Skeletal muscle cell (primary cell): ENCODE data around the gene FOXRED2.
"Not testable (repeated sequence)": the region's sequence is repeated elsewhere in the genome, so short reads cannot be mapped to it uniquely, and the experiment has no call there.

ENCODE experiments used
- DNase-seq: peaks from one replicate; pipeline ENCODE4 v3.0.0-alpha.2; 2010; ENCODE audit warnings: low read depth
- H3K4me3 ChIP-seq: 2 replicates; pipeline ENCODE4 v1.5.1; 2011; ENCODE audit warnings: low read depth, mild to moderate bottlenecking, control low read depth, low read length, moderate library complexity

The FOXRED2 gene

DNA sequence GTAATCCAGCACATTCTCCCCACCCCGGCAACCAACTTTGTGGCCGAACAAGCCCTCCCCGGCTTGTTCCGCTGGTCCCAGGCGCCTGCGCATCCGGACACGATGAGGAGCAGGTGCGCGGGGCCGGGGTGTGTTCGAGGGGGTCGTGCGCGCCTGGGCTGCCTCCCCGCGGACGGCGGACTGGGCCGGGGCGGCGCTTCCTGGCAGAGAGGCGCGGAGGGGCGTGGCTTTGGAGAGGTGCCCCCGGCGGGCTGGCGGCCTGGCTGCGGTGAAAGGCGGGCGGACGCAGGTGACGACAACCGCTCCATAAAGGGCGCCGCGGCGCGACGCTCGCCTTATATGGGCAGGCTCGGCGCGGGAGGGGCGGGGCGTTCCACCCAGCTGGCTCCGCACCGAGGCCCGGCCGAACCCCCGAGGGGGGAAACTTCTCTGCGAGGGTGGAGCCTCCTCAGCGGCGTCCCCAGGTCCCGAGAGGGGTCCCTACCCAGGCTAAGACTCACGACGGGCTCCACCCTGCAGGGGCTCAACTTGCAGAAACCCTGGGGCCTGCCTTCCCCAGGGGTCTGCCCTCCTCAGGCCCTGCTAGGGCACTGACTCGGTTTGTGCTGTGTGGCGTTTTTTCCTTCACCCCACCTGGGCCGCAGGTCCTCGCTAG is 51.8 kb downstream of the FOXRED2 start:
- peak overlapping the region; percentile 39 for H3K4me3 ChIP-seq
- peak; percentile 36 for DNase-seq

DNA sequence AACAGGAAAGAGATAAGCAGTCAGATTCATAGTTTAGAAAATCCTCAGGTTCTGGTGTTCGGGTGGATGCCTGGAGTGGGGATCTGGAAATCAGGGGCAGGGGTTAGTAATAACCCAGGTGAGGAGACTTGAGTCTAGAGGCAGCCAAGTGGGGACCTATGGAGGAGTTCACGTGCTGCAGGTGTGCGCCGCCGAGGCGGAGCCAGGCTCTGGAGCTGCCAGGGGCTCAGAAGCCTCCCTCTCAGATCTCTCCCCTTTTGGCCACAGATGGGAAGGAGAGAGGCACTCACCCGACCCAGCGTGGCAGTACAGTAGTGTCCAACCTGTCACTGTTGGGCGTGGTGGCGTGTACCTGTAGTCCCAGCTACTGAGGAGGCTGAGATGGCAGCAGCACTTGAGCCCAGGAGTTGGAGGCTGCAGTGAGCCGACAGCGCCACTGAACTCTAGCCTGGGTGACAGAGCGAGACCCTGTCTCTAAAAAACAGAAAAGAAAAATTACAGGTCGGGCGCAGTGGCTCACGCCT is 52.9 kb downstream of the FOXRED2 start:
- H3K4me3 ChIP-seq = no peak overlapping the region
- DNase-seq = no peak

DNA sequence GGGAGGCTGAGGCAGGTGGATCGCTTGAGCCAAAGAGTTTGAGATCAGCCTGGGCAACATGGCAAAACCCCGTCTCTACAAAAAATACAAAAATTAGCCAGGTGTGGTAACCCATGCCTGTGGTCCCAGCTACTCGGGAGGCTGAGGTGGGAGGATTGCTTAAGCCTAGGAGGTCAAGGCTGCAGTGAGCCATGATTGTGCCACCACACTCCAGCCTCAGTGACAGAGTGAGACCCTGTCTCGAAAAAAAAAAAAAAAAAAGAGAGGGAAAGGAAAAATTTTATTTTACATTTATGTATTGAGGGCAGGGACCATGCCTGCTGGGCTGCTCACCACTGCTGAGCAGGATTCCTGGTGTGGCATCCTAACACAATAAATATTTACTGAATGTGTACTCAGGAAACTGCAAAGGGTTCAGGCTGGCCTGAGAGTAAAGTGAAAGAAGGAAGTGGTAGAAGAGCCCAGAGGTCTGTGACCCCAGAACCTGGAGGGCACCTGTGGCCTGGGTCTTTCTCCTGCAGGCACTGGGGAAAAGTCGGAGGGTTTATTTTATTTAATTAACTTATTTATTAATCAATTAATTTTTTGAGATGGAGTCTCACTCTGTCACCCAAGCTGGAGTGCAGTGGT is 53.7 kb downstream of the FOXRED2 start:
- DNase-seq, H3K4me3 ChIP-seq: not testable (repeated sequence)

DNA sequence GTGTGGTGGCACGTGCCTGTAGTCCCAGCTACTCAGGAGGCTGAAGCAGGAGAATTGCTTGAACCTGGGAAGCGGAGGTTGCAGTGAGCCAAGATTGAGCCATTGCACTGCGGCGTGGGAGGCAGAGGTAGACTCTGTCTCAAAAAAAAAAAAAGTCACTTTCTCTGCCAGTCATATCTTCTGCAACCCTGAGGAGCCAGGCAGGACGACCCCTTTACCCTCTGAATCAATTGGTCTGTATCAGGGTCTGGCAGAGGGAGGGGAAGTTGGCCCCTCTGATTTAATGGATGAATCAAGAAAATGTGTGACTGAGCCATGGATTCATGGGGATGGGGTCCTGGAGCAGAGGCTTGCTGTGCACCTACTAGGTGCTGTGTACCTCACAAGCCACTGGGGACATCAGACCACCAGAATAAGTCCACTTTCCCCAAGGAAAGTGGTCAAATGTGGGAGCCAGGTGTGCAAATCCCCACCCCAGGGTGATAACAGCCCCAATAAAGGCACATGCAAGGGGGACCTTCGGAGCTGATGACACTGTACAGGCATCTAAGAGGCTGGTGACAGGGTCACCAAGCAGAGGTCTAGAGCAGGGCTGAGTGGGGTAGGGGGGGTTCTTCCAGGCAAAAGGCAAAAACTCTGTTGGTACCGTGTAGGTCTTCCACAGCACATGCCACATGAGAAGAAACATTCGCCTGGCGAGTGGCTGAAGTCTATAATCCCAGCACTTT is 54.4 kb downstream of the FOXRED2 start:
- H3K4me3 ChIP-seq = no peak overlapping the region
- DNase-seq = no peak

DNA sequence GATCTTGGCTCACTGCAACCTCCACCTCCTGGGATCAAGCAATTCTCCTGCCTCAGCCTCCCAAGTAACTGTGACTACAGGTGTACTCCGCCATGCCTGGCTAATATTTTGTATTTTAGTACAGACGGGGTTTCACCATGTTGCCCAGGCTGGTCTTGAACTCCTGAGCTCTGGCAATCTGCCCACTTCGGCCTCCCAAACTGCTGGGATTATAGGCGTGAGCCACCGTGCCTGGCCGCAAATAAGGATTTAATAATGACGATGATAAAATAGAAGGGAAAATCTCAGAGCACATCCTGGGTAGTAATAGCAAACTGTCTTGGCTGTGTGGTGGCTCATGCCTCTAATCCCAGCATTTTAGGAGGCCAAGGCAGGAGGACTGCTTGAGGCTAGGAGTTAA is 55.9 kb downstream of the FOXRED2 start:
- DNase-seq, H3K4me3 ChIP-seq: not testable (repeated sequence)

DNA sequence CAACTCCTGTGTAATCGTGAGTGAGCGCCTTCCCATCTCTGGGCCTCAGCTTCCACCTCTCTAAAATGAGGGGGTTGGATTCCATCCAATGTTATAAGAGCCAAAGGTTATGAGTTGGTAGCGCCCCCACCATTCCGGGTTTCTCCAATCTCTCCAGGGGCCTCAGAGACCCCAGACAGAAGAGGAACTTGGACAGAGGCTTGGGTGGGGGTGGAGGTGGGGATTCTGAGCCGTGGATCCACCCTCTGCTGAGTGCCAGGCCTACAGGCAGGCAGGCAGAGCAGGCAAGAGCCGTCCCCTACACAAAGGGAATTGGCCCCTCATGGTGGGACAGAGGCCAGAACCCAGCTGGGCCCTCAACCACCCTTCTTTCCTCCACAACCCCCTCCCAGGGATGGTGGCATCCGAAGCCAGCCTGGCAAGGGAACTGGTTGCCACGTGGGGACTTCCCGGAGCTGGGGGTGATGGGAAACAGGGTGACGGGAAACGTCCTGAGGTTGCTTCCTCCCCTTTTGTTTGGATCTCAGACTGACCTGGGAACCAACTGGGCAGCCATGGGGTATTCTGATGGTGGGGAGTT is 57.2 kb downstream of the FOXRED2 start:
- no peak for DNase-seq

DNA sequence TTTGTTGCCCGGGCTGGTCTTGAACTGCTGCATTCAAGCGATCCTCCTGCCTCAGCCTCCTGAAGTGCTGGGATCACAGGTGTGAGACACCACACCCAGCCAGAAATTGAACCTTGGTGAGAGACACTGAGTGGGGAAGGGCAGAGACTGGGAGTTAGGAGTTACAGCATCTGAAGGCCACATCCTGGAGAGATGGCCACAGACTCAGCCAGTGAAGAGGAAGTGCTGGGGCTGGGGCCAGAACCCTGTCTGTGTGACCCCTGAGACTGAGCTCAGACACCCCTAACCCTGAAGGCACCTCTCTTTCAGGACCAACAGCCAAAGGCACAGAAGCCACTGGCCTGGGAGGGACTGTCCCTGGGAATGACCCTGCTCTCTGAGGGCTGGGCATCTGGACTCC is 59.2 kb downstream of the FOXRED2 start:
- no peak overlapping the region for H3K4me3 ChIP-seq
- DNase-seq = no peak

More for the DNA sequence above, 57.2 kb downstream of the FOXRED2 start:
- H3K4me3 ChIP-seq = no peak overlapping the region

DNA sequence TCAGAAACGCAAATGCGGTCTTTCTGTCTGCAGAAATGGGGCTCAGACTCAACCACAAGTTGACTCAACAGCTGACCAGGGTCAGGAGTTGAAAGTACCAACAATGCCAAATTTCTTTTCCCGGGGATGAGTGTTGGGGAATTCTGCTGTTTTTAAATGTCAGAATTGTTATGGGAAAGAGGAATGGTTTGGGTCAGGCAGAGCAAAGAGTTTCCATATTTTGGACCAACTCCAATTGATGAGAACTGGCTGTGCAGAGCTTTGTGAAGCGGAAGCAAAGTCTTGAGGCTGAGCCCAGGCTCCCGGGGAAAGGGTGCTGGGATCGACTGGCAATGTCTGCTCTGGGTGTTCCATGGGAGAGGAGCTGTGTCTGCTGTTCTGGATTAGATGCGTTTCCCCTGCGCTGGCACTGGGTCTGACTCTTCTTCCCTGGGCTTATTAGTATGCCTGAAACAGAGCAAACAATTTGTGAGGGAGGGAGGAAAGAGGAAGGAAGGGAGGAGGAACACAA is 61.6 kb downstream of the FOXRED2 start:
- no peak overlapping the region for H3K4me3 ChIP-seq
- DNase-seq = peak; percentile 66

DNA sequence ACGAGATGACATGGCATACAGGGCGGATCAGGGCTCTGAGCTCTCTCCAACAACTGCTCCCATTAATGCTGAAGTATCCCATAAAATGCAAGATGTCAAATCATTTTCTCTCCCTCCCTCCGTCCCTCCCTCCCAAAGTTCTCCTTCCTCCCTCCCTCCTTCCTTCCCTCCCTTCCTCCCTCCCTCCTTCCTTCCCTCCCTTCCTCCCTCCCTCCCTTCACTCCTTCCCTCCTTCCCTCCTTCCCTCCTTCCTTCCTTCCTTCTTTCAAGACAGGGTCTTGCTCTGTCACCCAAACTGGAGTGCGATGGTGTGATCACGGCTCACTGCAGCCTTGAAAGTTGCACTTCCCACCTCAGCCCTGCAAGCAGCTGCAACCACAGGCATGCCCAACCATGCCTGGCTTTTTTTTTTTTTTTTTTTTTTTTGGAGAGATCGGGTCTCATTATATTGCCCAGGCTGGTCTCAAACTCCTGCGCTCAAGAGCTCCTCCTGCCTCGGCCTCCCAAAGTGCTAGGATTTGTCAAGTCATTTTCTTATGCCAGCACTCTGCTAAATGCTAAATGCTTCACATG is 63.6 kb downstream of the FOXRED2 start:
- no peak overlapping the region for H3K4me3 ChIP-seq
- no peak for DNase-seq

DNA sequence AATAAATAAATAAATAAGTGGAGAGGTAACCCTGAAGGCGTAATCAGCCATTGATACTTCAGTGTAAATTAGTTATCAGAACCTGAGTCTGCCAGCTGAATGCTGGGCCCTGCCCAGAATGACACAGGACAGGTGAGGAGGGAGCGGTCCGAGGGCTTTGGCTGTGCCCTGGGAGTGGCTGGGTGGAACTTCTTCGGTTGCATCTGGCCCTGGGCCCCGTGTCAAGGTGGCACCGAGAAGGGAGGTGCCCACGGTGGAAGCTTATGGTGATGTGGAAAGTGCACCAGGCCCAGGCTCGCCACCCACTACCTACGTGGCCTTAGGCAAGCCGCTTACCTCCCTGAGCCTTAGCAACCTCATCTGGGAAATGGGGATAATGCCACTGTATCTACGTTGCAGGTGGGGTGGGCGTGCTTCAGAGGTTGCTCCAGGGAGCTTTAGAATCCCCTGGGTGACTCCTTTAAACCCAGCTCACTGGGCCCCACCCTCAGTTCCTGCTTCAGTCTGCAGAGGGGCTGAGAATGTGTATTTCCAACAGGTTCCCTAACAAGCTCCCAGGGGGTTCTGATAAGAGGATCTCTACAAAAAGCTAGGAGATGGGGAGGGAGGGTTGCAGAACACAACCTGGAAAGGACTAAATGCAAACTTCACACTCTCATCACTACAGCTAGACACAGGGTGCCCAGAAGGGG is 64.2 kb downstream of the FOXRED2 start:
- no peak for DNase-seq
- no peak overlapping the region for H3K4me3 ChIP-seq

DNA sequence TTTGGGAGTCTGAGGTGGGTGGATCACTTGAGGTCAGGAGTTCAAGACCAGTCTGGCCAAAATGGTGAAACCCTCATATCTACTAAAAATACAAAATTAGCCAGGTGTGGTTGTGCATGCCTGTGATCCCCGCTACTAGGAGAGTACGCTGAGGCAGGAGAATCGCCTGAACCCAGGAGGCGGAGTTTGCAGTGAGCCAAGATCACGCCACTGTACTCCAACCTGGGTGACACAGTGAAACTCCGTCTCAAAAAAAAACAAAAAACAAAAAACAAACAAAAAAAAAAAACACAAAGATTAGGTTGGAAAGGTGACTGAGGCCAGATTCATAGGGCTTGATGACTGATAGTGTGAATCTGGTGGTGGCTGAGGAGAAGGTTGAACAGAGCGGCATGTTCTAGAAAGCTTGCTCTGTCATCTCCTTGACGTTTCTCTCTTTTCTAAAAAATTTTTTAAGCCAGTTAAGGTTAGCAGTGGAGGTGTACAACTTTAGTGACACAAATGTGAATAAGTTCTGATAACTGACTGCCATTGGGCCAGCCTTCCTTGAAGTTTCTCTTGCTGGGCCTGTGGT is 66.3 kb downstream of the FOXRED2 start:
- H3K4me3 ChIP-seq = no peak overlapping the region
- no peak for DNase-seq

DNA sequence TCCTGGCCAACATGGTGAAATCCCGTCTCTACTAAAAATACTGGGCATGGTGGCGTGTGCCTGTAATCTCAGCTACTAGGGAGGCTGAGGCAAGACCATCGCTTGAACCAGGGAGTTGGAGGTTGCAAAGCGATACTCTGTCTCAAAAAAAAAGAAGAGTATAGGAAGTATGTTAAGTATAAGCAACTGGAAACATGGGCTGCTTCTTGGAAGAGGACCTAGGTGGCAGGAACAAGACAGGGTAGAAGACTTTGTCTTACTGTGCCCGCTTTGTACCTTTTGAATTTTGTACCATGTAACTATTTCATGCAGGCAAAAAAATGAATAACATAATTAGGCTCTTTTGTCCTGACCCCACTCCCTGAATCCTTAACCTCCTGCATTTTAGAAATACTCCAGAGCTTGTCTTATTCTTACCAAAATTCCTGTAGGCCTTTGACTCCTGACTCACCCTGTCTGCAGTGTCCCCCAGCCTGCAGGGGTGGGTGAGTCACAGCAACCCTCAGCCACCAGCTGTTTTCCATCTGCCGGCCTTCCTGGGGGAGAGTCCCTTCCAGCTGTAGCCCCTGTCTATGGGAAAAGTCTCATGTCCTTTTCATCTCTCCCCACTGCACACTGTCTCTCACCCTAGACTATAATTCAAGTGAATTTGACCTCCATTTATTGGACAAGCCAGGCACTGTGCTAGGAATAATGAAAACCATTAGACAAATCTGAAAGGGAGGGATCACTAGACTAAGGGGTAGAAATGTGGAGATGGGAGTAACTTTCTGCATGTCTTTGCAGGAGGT is 67.2 kb downstream of the FOXRED2 start:
- no peak overlapping the region for H3K4me3 ChIP-seq

More for the DNA sequence above, 67.2 kb downstream of the FOXRED2 start:
- DNase-seq = peak; percentile 76
